ENCODE data around the gene GLRA1.

DNA sequence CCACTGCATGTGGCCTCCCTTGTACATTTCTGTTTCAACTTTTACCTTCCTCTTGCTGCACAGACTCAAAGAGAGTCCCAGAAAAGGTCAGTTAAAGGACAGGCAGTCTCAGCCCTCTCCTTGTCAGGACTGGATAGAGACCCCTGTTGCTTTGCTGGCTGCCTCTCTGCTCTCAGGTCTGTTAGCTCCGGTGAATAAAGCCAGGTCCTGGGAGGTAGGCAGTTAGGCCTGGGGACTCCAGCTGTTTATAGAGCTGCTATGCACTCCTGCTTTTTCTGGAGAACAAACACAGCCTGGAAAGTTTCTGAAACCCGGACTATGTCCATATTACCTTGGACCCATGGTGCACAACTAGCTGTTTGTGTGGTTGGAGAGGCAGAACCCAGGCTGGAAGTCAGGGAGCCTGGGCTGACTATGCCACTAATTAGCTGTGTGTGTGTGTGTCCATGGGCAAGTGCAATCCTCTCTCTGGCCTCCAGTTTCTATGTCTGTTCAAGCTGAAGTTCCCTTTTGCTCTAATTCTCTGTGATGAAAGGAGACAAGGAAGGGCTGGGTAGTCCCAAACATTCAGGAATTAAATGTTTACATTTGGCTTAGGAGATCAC lies 42.9 kb downstream of the GLRA1 start:
- TF ChIP-seq, protein P1, sequence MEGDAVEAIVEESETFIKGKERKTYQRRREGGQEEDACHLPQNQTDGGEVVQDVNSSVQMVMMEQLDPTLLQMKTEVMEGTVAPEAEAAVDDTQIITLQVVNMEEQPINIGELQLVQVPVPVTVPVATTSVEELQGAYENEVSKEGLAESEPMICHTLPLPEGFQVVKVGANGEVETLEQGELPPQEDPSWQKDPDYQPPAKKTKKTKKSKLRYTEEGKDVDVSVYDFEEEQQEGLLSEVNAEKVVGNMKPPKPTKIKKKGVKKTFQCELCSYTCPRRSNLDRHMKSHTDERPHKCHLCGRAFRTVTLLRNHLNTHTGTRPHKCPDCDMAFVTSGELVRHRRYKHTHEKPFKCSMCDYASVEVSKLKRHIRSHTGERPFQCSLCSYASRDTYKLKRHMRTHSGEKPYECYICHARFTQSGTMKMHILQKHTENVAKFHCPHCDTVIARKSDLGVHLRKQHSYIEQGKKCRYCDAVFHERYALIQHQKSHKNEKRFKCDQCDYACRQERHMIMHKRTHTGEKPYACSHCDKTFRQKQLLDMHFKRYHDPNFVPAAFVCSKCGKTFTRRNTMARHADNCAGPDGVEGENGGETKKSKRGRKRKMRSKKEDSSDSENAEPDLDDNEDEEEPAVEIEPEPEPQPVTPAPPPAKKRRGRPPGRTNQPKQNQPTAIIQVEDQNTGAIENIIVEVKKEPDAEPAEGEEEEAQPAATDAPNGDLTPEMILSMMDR (IDR thresholded peaks at IDR 0.05): no peak
- TF ChIP-seq POLR2A (IDR thresholded peaks at IDR 0.05) (no peak), POLR2AphosphoS5 (IDR thresholded peaks at IDR 0.05; ENCODE audit: insufficient read depth in 1 of 2, low read depth in 1 of 2) (no peak)

All from vagina (tissue), 2 donors.